Loucy (cell line): Measurements from ENCODE around the gene STON1.

ENCODE experiments used
- H2AFZ ChIP-seq: fragments of 200-600 bp; sonication (generic); 2 replicates; pipeline ENCODE4 v1.6.0; 2016; ENCODE audit warnings: antibody characterized with exemption, mild to moderate bottlenecking, low read length, moderate library complexity
- H3F3A ChIP-seq: fragments of 200-600 bp; 2 replicates; pipeline ENCODE4 v1.6.0; 2016; ENCODE audit warnings: antibody characterized with exemption, low read depth, mild to moderate bottlenecking
- H3K27me3 ChIP-seq: fragments of 200-600 bp; sonication (generic); 2 replicates; pipeline ENCODE4 v1.6.1; 2014; ENCODE audit warnings: low read length, mild to moderate bottlenecking; ENCODE audit not compliant: insufficient read depth, poor library complexity, severe bottlenecking
- H3K36me3 ChIP-seq: fragments of 200-600 bp; sonication (generic); 2 replicates; pipeline ENCODE4 v1.6.1; 2016; ENCODE audit warnings: low read length; ENCODE audit not compliant: insufficient read depth
- H3K4me1 ChIP-seq: fragments of 200-600 bp; sonication (generic); 2 replicates; pipeline ENCODE4 v1.5.1; 2014; ENCODE audit warnings: low read length, mild to moderate bottlenecking; ENCODE audit not compliant: insufficient read depth, poor library complexity, severe bottlenecking
- H3K4me2 ChIP-seq: fragments of 200-600 bp; sonication (generic); 2 replicates; pipeline ENCODE4 v1.6.0; 2014; ENCODE audit warnings: antibody characterized with exemption, low read length, low read depth, mild to moderate bottlenecking; ENCODE audit not compliant: poor library complexity, severe bottlenecking
- H3K4me3 ChIP-seq: fragments of 200-600 bp; sonication (generic); 2 replicates; pipeline ENCODE4 v1.5.1; 2014; ENCODE audit warnings: low read length, mild to moderate bottlenecking, mixed read lengths; ENCODE audit not compliant: poor library complexity, severe bottlenecking
- H3K79me2 ChIP-seq: fragments of 200-600 bp; sonication (generic); 2 replicates; pipeline ENCODE4 v1.6.1; 2014; ENCODE audit warnings: low read length; ENCODE audit not compliant: insufficient read depth
- H3K9ac ChIP-seq: fragments of 200-600 bp; sonication (generic); 2 replicates; pipeline ENCODE4 v1.6.0; 2014; ENCODE audit warnings: mild to moderate bottlenecking, low read depth, low read length, moderate library complexity; ENCODE audit not compliant: poor library complexity, severe bottlenecking
- H3K9me2 ChIP-seq: fragments of 200-600 bp; sonication (generic); replicated peaks from 2 replicates; pipeline ENCODE4 v1.6.1; 2016; ENCODE audit warnings: low read depth, low read length, mixed read lengths
- H3K9me3 ChIP-seq: fragments of 200-600 bp; sonication (generic); 2 replicates; pipeline ENCODE4 v1.6.1; 2014; ENCODE audit warnings: mild to moderate bottlenecking, antibody characterized with exemption, low read length, low read depth; ENCODE audit not compliant: insufficient read depth
- H4K20me1 ChIP-seq: fragments of 200-600 bp; sonication (generic); 2 replicates; pipeline ENCODE4 v1.6.0; 2014; ENCODE audit warnings: antibody characterized with exemption, low read length, mild to moderate bottlenecking; ENCODE audit not compliant: insufficient read depth, poor library complexity, severe bottlenecking
- EZH2phosphoT487 ChIP-seq: fragments of 200-600 bp; IDR thresholded peaks from 2 replicates; pipeline ENCODE4 v1.6.1; 2018; ENCODE audit warnings: antibody characterized with exemption, mild to moderate bottlenecking, moderate library complexity, borderline replicate concordance
- TF ChIP-seq, protein P1 (sequence below): fragments of 200-600 bp; sonication (generic); conservative IDR thresholded peaks from 2 replicates; pipeline ENCODE4 v1.5.1; 2014; ENCODE audit warnings: mild to moderate bottlenecking, antibody characterized with exemption, low read length

The STON1 gene

DNA sequence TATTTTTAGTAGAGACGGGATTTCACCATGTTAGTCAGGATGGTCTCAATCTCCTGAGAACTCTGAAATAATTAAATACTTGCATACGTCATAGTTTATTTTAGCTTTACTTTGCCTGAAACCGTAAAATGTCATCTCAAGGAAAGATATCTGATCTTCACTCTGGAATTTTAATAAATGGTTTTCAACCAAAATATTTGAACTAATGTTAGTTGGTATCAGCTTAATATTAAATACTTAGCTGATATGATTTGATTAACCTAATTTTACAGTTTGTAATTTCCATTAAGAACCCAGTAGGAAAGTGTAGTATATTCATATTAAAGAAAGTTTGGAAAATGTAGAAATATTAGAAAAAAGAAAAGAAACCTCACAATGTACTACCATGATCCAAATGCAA is 41.4 kb upstream of the STON1 start:
- no peak overlapping the region for H3K4me2 ChIP-seq
- no peaks in the 10 kb centered on the region for H3F3A ChIP-seq
- H3K27me3 ChIP-seq, result no peaks in the 10 kb centered on the region
- H3K4me1 ChIP-seq, result no peaks in the 10 kb centered on the region
- H4K20me1 ChIP-seq, result no peaks in the 10 kb centered on the region
- no peak overlapping the region for H3K4me3 ChIP-seq
- H3K9me3 ChIP-seq, result no peaks in the 10 kb centered on the region
- H3K9ac ChIP-seq, result no peak overlapping the region
- TF ChIP-seq, protein P1, sequence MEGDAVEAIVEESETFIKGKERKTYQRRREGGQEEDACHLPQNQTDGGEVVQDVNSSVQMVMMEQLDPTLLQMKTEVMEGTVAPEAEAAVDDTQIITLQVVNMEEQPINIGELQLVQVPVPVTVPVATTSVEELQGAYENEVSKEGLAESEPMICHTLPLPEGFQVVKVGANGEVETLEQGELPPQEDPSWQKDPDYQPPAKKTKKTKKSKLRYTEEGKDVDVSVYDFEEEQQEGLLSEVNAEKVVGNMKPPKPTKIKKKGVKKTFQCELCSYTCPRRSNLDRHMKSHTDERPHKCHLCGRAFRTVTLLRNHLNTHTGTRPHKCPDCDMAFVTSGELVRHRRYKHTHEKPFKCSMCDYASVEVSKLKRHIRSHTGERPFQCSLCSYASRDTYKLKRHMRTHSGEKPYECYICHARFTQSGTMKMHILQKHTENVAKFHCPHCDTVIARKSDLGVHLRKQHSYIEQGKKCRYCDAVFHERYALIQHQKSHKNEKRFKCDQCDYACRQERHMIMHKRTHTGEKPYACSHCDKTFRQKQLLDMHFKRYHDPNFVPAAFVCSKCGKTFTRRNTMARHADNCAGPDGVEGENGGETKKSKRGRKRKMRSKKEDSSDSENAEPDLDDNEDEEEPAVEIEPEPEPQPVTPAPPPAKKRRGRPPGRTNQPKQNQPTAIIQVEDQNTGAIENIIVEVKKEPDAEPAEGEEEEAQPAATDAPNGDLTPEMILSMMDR, result no peak
- TF ChIP-seq EZH2phosphoT487, result no peak
- no peaks in the 10 kb centered on the region for H3K9me2 ChIP-seq
- H3K79me2 ChIP-seq, result no peaks in the 10 kb centered on the region
- no peak overlapping the region for H2AFZ ChIP-seq
- H3K36me3 ChIP-seq, result peaks cover 3% of the 10 kb centered on the region; the same call in 1 of the 2 replicates

DNA sequence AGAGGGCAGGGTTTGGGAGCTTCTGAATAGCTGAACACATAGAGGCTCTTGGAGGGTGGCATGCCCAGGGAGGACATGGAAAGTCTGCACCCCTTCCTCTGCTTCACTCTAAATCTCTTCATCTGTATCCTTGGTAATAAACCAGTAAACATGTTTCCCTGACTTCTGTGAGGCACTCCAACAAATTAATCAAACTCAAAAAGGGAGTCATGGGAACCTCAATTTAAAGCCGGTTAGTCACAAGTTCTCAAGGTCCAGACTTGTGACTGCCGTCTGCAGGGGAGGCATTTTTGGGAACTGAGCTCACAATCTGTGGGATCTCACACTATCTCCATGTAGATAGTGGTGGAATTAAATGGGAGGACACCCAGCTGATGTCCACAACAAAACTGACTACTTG is 33.1 kb upstream of the STON1 start:
- no peak overlapping the region for H3K9ac ChIP-seq
- H3K4me1 ChIP-seq, result no peaks in the 10 kb centered on the region
- H4K20me1 ChIP-seq, result no peaks in the 10 kb centered on the region
- H3K4me2 ChIP-seq, result no peak overlapping the region
- TF ChIP-seq, protein P1, result no peak
- TF ChIP-seq EZH2phosphoT487, result no peak
- H3K27me3 ChIP-seq, result no peaks in the 10 kb centered on the region
- peaks cover 8% of the 10 kb centered on the region; the same call in 1 of the 2 replicates for H3K36me3 ChIP-seq
- H3K9me2 ChIP-seq, result no peaks in the 10 kb centered on the region
- H3F3A ChIP-seq, result no peaks in the 10 kb centered on the region
- no peaks in the 10 kb centered on the region for H3K79me2 ChIP-seq
- no peak overlapping the region for H2AFZ ChIP-seq
- no peak overlapping the region for H3K4me3 ChIP-seq
- H3K9me3 ChIP-seq, result no peaks in the 10 kb centered on the region

DNA sequence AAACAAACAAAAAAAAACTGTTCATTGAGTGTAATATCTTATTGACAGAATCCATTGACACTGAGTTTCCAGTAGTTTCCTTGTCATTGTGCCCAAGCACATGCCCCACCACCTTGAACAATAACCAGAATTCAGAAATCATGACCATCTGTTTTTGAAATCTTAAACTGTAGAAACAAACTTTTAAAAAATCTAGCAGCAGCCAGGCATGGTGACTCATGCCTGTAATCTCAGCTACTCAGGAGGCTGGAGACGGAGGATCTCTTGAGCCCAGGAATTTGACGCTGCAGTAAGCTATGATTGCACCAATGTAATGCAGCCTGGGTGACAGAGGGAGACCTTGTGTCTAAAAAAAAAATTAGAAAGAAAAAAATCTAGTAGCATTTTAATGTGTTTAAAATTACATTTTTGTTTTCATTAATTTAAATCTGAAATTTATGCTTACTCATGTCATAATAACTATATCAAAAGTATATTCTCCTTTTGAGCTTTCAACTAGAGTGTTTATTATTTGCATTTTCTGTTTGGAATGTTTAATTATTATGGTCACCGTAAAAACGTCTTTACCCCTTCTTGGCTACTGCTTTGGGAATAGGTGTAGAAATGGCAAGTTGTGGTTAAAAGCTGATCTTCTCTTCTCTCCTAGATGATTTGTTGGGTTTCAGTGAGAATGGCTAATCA is 25.2 kb upstream of the STON1 start:
- Histone ChIP-seq H3K36me3 (0 out of 2 replicates have a peak, but pooled peaks cover 6% of the 10 kb centered on the region), H3K9me2 (no peaks in the 10 kb centered on the region), H3F3A (no peaks in the 10 kb centered on the region), H2AFZ (no peak overlapping the region), H3K9ac (no peak overlapping the region), H3K79me2 (no peaks in the 10 kb centered on the region), H4K20me1 (no peaks in the 10 kb centered on the region), H3K9me3 (no peaks in the 10 kb centered on the region), H3K4me1 (no peaks in the 10 kb centered on the region), H3K27me3 (no peaks in the 10 kb centered on the region), H3K4me2 (no peak overlapping the region), H3K4me3 (no peak overlapping the region)
- no peak for TF ChIP-seq EZH2phosphoT487
- TF ChIP-seq, protein P1, result no peak
